Globus pallidus (tissue), 1 donor: ENCODE results near the gene ARHGAP26.

ENCODE experiments used
- DNase-seq: peaks from one replicate; pipeline ENCODE4 v3.0.0-alpha.2; 2015; ENCODE audit warnings: low spot score

ARHGAP26 gene

GRCh38 chr5:142831009-142831383 lies 60.8 kb downstream of the ARHGAP26 start:
- DNase-seq, result no peak

GRCh38 chr5:142832263-142832662 lies 62.1 kb downstream of the ARHGAP26 start:
- no peak for DNase-seq

- DNase-seq, result no peak
Measured at GRCh38 chr5:142833517-142834449, 63.6 kb downstream of the ARHGAP26 start.

- DNase-seq, result no peak
Measured at GRCh38 chr5:142834504-142834903, 64.3 kb downstream of the ARHGAP26 start.

- no peak for DNase-seq
Measured at GRCh38 chr5:142835540-142835939, 65.4 kb downstream of the ARHGAP26 start.

GRCh38 chr5:142836048-142836447 lies 65.9 kb downstream of the ARHGAP26 start:
- no peak for DNase-seq

GRCh38 chr5:142837081-142837725 lies 67.0 kb downstream of the ARHGAP26 start:
- DNase-seq, result no peak

- no peak for DNase-seq
Measured at GRCh38 chr5:142838845-142839244, 68.7 kb downstream of the ARHGAP26 start.

GRCh38 chr5:142839711-142840346 lies 69.7 kb downstream of the ARHGAP26 start:
- peak; percentile 50 for DNase-seq

GRCh38 chr5:142840575-142840974 lies 70.4 kb downstream of the ARHGAP26 start:
- no peak for DNase-seq

GRCh38 chr5:142841511-142842265 lies 71.5 kb downstream of the ARHGAP26 start:
- DNase-seq, result no peak

GRCh38 chr5:142842994-142843905 lies 73.1 kb downstream of the ARHGAP26 start:
- DNase-seq, result no peak

- no peak for DNase-seq
Measured at GRCh38 chr5:142844866-142845265, 74.7 kb downstream of the ARHGAP26 start.

- DNase-seq, result no peak
Measured at GRCh38 chr5:142845402-142845921, 75.3 kb downstream of the ARHGAP26 start.

GRCh38 chr5:142845954-142846398 lies 75.8 kb downstream of the ARHGAP26 start:
- no peak for DNase-seq

- no peak for DNase-seq
Measured at GRCh38 chr5:142846406-142846805, 76.2 kb downstream of the ARHGAP26 start.

GRCh38 chr5:142847898-142848790 lies 78.0 kb downstream of the ARHGAP26 start:
- no peak for DNase-seq

GRCh38 chr5:142849466-142849865 lies 79.3 kb downstream of the ARHGAP26 start:
- no peak for DNase-seq

GRCh38 chr5:142849880-142850279 lies 79.7 kb downstream of the ARHGAP26 start:
- DNase-seq, result no peak

- no peak for DNase-seq
Measured at GRCh38 chr5:142851731-142852130, 81.6 kb downstream of the ARHGAP26 start.
